ENCODE data around the gene MAPK4.

DNA sequence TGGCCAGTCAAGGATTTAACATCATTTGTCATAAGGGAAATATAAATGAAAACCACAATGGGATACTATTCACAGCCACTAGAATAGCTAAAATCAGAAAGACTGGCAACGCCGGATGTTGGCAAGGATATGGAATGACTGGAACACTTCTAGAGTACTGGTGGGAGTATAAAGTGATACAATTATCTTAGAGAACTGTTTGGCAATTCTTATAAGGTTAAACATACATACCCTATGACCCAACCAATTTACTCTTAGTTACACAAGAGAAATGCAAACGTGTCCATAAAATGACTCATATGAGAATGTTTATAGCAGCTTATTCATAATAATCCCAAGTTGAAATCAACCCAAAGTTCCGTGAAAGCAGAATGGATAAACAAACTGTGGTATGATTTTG, 35.1 kb downstream of the MAPK4 start:
- TF ChIP-seq POLR2A (IDR thresholded peaks at IDR 0.05; ENCODE audit: low read depth, low read length) (no peak), MAFK (IDR thresholded peaks at IDR 0.05; ENCODE audit: low read depth, low read length) (no peak), RFX5 (IDR thresholded peaks at IDR 0.05; ENCODE audit: low read depth, low read length) (no peak), CHD1 (IDR thresholded peaks at IDR 0.05; ENCODE audit: low read depth, low read length) (no peak), MAZ (IDR thresholded peaks at IDR 0.05; ENCODE audit: borderline replicate concordance, low read depth, low read length) (no peak), RCOR1 (IDR thresholded peaks at IDR 0.05; ENCODE audit: insufficient replicate concordance, low read length) (no peak)
- TF ChIP-seq, protein P1, sequence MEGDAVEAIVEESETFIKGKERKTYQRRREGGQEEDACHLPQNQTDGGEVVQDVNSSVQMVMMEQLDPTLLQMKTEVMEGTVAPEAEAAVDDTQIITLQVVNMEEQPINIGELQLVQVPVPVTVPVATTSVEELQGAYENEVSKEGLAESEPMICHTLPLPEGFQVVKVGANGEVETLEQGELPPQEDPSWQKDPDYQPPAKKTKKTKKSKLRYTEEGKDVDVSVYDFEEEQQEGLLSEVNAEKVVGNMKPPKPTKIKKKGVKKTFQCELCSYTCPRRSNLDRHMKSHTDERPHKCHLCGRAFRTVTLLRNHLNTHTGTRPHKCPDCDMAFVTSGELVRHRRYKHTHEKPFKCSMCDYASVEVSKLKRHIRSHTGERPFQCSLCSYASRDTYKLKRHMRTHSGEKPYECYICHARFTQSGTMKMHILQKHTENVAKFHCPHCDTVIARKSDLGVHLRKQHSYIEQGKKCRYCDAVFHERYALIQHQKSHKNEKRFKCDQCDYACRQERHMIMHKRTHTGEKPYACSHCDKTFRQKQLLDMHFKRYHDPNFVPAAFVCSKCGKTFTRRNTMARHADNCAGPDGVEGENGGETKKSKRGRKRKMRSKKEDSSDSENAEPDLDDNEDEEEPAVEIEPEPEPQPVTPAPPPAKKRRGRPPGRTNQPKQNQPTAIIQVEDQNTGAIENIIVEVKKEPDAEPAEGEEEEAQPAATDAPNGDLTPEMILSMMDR (conservative IDR thresholded peaks at IDR 0.05; ENCODE audit: low read depth, low read length) = no peak
- TF ChIP-seq, protein P2, sequence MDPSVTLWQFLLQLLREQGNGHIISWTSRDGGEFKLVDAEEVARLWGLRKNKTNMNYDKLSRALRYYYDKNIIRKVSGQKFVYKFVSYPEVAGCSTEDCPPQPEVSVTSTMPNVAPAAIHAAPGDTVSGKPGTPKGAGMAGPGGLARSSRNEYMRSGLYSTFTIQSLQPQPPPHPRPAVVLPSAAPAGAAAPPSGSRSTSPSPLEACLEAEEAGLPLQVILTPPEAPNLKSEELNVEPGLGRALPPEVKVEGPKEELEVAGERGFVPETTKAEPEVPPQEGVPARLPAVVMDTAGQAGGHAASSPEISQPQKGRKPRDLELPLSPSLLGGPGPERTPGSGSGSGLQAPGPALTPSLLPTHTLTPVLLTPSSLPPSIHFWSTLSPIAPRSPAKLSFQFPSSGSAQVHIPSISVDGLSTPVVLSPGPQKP (IDR thresholded peaks at IDR 0.05; ENCODE audit: borderline replicate concordance, low read depth, low read length) = no peak
